Urothelium cell line (cell line): Measurements from ENCODE around the gene BMP15.
A peak's percentile ranks its signal among the peaks of the same experiment; 100 is the strongest.

Experiments
- DNase-seq: peaks from one replicate; pipeline ENCODE4 v3.0.0; 2011; ENCODE audit warnings: low spot score, mixed read lengths
- FAIRE-seq: peaks from 2 replicates; lab custom pipeline; 2011; peaks lifted over from hg19 to GRCh38; lab: Jason Lieb, UNC

The BMP15 gene

DNA sequence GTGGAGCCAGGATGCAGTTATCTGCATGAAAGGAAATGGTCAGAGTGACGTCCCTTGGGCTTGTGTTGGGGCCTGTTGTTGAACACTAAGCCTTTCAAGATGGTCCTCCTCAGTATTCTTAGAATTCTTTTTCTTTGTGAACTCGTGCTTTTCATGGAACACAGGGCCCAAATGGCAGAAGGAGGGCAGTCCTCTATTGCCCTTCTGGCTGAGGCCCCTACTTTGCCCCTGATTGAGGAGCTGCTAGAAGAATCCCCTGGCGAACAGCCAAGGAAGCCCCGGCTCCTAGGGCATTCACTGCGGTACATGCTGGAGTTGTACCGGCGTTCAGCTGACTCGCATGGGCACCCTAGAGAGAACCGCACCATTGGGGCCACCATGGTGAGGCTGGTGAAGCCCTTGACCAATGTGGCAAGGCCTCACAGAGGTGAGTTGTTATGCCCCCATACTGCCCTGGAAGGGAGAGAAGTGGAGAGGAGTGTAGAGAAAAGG is at the start of gene BMP15:
Gene BMP15, plus strand, starts transcription at position 51 of the 492 bp plus-strand sequence. Its CDS starts 49 bp downstream, at position 100.
- no peak for DNase-seq
- FAIRE-seq: no peak

DNA sequence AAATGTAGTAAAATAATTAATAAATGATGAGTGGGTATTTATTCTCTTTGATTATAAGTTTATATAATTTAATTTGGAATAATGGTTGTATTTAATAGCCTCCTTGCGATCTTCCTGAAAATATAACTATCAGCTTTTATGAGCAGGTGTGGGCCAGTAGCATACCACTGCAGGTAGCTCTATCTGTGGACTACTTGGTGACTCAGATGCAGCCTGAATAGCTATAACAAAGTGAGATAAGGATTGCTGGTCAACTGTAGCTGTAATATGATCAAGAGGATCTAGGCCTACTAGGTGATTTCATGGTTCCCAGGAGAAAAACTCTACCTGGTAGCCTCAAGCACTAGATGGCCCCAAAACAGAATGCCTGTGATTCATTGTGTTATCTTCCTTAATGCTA is 47.1 kb upstream of the BMP15 start:
- no peak for FAIRE-seq
- DNase-seq: no peak

GRCh38 chrX:50865311-50865710 is 45.2 kb upstream of the BMP15 start:
- FAIRE-seq (no peak), DNase-seq (no peak)

GRCh38 chrX:50871922-50872453 is 38.5 kb upstream of the BMP15 start:
- DNase-seq (no peak), FAIRE-seq (no peak)

- DNase-seq (no peak), FAIRE-seq (no peak)
Measured at GRCh38 chrX:50874876-50875275, 35.7 kb upstream of the BMP15 start.

GRCh38 chrX:50876551-50876950 is 34.0 kb upstream of the BMP15 start:
- no peak for FAIRE-seq
- no peak for DNase-seq

- DNase-seq: no peak
- no peak for FAIRE-seq
Measured at GRCh38 chrX:50877310-50877709, 33.2 kb upstream of the BMP15 start.

DNA sequence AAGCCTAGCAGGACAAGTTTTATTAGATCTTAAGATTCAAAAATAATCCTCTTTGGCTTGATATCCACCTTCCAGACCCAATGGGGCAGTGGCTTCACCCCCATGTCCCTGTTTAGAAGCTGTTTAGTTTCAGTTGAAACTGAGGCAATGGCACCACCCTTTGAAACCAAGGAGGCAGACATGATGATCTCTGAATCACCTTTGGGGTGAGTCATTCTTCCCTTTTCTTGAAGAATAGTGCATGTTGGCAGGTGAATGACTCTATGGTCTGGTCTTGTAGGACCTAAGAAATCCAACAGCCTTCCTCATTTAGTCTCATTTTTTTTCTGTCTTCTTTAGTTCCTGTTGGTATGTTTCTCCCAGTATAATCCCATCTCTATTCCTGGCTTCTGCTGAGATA is 29.5 kb upstream of the BMP15 start:
- DNase-seq (no peak), FAIRE-seq (no peak)

- FAIRE-seq (no peak), DNase-seq (no peak)
Measured at GRCh38 chrX:50888884-50889283, 21.7 kb upstream of the BMP15 start.

- DNase-seq (no peak), FAIRE-seq (no peak)
Measured at GRCh38 chrX:50889582-50889981, 21.0 kb upstream of the BMP15 start.

- FAIRE-seq (no peak), DNase-seq (no peak)
Measured at GRCh38 chrX:50893047-50893446, 17.5 kb upstream of the BMP15 start.

DNA sequence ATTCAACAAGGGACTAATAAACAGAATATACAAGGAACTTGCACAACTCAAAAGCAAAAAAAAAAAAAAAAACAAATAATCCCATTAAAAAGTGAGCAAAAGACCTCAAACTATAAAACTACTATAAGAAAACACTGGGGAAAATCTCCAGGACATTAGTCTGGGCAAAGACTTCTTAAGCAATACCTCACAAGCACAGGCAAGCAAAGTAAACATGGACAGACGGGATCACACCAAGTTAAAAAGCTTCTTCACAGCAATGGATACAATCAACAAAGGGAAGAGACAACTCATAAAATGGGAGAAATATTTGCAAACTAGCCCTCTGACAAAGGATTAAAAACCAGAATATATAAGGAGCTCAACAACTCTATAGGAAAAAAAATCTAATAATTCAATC is 17.1 kb upstream of the BMP15 start:
- no peak for FAIRE-seq
- DNase-seq: no peak

- FAIRE-seq: no peak
- no peak for DNase-seq
Measured at GRCh38 chrX:50905334-50905733, 5.2 kb upstream of the BMP15 start.

- FAIRE-seq: no peak
Measured at GRCh38 chrX:50913520-50913919, 3.0 kb downstream of the BMP15 start.

DNA sequence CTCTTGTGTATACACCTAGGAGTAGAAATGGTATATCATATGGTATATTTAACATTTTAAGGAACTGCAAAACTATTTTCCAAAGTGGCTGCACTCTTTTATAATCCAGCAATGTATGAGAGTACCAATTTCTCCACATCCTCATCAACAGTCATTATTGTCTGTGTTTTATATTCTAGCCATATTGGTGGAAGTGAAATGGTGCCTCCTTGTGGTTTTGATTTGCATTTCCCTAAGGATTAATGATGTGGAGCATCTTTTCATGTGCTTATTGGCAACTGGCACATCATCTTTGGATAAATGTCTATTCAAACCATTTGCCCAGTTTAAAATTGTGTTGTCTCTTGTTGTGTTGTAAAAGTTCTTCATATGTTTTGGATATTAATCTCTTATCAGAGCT is 9.6 kb downstream of the BMP15 start:
- no peak for FAIRE-seq

More at GRCh38 chrX:50913520-50913919, 3.0 kb downstream of the BMP15 start:
- no peak for DNase-seq

GRCh38 chrX:50927127-50927526 is 16.6 kb downstream of the BMP15 start:
- FAIRE-seq (no peak), DNase-seq (no peak)

More for the DNA sequence above, 9.6 kb downstream of the BMP15 start:
- no peak for DNase-seq

GRCh38 chrX:50941638-50942037 is 31.1 kb downstream of the BMP15 start:
- DNase-seq: peak; percentile 4
- no peak for FAIRE-seq

GRCh38 chrX:50942471-50942870 is 31.9 kb downstream of the BMP15 start:
- DNase-seq (no peak), FAIRE-seq (no peak)

DNA sequence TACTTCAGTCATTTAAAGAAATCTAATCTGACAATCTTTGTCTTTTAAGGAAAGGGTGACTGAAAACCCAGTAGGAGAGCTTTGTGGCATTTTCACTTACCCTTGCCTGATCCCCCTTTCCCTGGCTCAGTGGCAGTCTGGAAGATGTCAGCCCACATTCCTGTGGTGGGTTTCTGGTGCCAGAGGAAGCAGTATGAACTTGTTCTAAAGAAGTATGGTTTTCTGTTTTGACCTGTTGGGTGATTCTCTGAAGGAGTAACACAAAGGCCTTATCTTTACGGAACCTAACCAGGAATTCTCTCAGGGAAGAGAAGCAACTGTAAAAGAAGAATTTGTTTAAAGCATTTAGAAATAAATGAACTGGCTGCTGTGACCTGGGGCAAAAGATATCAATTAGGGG is 41.9 kb downstream of the BMP15 start:
- no peak for DNase-seq
- FAIRE-seq: no peak

DNA sequence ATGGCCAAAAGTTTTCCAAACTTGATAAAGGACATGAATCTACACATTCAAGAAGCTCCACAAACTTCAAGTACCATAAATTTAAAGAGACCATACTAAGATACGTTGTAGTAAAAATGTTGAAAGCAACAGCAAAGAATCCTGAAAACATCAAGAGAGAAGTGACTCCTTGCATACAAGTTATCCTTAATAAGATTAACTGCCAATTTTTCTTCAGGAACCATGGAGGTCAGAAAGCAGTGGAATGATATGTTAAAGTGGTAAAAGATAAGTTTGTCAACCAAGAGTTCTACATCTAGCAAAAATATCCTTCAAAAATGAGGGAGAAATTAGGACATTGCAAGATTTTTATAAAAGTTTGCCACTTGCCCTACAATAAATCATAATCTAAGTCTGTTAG is 43.3 kb downstream of the BMP15 start:
- FAIRE-seq (no peak), DNase-seq (no peak)

- DNase-seq: no peak
- no peak for FAIRE-seq
Measured at GRCh38 chrX:50962156-50962555, 51.6 kb downstream of the BMP15 start.

DNA sequence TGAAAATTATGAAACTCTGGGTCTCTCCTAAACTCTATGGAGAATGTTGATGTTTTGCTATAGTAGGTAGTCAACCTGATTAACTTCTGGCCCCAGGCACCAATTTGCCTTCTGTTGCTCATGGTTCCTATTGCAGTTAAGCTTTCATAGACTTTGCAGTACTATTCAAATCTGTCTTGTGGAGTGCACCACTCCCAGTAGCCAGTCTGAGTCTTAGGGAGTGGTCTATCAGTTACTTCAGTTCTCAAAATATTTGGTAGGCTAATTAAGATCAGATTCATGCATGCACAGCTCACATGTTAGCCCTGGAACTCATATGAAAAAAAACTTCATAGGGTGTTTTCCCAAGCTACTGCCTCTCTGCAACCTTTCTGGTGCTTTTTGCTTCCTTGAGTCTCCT is 53.3 kb downstream of the BMP15 start:
- DNase-seq: no peak
- no peak for FAIRE-seq
